ENCODE measurements around the gene TMEM94. TPM values are rescaled to one million over a fixed set of nuclear protein-coding genes. Genes with fewer than 3 reads are reported as not detected.
"Not testable (repeated sequence)": the region's sequence is repeated elsewhere in the genome, so short reads cannot be mapped to it uniquely, and the experiment has no call there.

Gene TMEM94
- total RNA-seq, 2 donors from 2014 or later = 57.1 to 83.4 TPM

DNA sequence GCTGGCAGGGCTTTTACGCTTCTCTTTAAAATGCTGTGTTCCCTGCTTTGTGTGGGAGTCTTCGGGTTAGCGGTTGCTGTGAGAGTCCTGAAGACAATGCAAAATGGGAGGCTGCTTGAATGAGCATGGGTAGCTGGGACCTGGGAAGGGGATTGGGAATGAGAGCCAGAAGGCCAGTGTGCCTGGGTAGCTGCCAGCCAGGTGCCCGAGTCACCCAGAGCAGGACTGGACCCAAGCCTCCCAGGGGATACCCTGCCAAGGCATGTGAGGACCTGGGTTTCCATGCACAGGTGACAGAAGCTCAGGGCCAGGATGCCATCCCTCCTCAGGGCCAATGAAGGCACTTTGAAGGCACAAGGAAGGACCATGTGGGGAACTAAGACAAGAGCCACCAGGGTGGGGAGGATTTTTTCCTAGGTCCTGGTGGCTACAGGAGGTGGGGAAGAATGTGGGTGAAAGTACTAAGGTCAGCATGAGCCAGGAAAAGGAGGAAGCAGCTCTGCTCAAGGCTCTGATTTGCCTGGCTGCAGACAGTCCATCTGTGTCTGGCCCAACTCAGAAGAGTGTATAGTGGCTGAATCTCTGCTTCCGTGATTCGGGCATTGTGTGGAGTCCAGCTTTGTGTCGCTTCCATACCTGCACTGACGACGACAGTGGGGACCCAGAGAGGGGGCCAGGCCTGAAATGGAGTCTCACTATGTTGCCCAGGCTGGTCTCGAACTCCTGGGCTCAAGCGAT is 20.5 kb downstream of the TMEM94 start:
- peak overlapping the region; percentile 40 for H3K4me3 ChIP-seq
- no peak for ATAC-seq (ENCODE audit: insufficient number of reproducible peaks, low FRiP score, low read depth)

GRCh38 chr17:75477490-75477862 is 21.0 kb downstream of the TMEM94 start:
- not testable (repeated sequence) for H3K27me3 ChIP-seq (replicated peaks; ENCODE audit: insufficient read depth); H3K36me3 ChIP-seq; DNase-seq (ENCODE audit: low spot score); H3K4me3 ChIP-seq; ATAC-seq (ENCODE audit: insufficient number of reproducible peaks, low FRiP score, low read depth); H3K9me3 ChIP-seq
- Histone ChIP-seq H3K4me1 (ENCODE audit: control insufficient read depth in 1 of 2, low read depth in 2 of 2) (peaks cover 20 to 32% of the 10 kb centered on the region in 2 donors), H3K27ac (peak overlapping the region; percentile 72 to 83)

More for the DNA sequence above, 20.5 kb downstream of the TMEM94 start:
- H3K36me3 ChIP-seq = peaks cover 8% of the 10 kb centered on the region
- no peaks in the 10 kb centered on the region for H3K9me3 ChIP-seq
- H3K27me3 ChIP-seq (replicated peaks; ENCODE audit: insufficient read depth) = no peaks in the 10 kb centered on the region
- H3K4me1 ChIP-seq (ENCODE audit: control insufficient read depth in 1 of 2, low read depth in 2 of 2) = peaks cover 20 to 32% of the 10 kb centered on the region in 2 donors
- no peak for DNase-seq (ENCODE audit: low spot score)
- TF ChIP-seq, protein P1, sequence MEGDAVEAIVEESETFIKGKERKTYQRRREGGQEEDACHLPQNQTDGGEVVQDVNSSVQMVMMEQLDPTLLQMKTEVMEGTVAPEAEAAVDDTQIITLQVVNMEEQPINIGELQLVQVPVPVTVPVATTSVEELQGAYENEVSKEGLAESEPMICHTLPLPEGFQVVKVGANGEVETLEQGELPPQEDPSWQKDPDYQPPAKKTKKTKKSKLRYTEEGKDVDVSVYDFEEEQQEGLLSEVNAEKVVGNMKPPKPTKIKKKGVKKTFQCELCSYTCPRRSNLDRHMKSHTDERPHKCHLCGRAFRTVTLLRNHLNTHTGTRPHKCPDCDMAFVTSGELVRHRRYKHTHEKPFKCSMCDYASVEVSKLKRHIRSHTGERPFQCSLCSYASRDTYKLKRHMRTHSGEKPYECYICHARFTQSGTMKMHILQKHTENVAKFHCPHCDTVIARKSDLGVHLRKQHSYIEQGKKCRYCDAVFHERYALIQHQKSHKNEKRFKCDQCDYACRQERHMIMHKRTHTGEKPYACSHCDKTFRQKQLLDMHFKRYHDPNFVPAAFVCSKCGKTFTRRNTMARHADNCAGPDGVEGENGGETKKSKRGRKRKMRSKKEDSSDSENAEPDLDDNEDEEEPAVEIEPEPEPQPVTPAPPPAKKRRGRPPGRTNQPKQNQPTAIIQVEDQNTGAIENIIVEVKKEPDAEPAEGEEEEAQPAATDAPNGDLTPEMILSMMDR (IDR thresholded peaks at IDR 0.05) = no peak
- peak overlapping the region; percentile 72 to 83 for H3K27ac ChIP-seq

GRCh38 chr17:75478508-75478907 is 22.1 kb downstream of the TMEM94 start:
- TF ChIP-seq, protein P1 (IDR thresholded peaks at IDR 0.05) = no peak
- Histone ChIP-seq H3K27me3 (replicated peaks; ENCODE audit: insufficient read depth) (no peaks in the 10 kb centered on the region), H3K4me1 (ENCODE audit: control insufficient read depth in 1 of 2, low read depth in 2 of 2) (peaks cover 20 to 32% of the 10 kb centered on the region in 2 donors), H3K27ac (no peak overlapping the region), H3K36me3 (peaks cover under 1% of the 10 kb centered on the region), H3K4me3 (no peak overlapping the region), H3K9me3 (no peaks in the 10 kb centered on the region)
- DNase-seq (ENCODE audit: low spot score) (no peak), ATAC-seq (ENCODE audit: insufficient number of reproducible peaks, low FRiP score, low read depth) (no peak)

DNA sequence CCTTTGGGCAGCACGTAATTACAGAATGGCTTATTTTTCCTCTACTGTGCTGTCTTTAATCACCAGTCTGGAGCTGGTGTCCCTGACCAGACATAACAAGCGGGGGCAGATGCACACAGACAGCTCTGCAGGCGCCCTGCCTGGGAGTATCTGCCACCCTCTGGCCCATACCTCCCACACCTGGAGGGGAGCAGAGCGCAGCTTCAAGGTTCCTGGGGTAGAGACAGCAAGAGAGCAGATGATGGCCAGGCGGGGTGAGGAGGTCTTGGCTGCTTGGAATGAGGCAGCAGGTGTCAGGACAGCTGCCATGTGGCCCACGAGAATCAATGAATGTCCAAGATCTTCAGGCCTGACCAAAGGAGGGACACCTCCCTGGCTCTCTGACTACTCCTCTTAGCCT is 23.8 kb downstream of the TMEM94 start:
- H3K9me3 ChIP-seq = no peaks in the 10 kb centered on the region
- H3K27me3 ChIP-seq (replicated peaks; ENCODE audit: insufficient read depth) = no peaks in the 10 kb centered on the region
- no peak overlapping the region for H3K27ac ChIP-seq
- H3K4me3 ChIP-seq = no peak overlapping the region
- TF ChIP-seq, protein P1 (IDR thresholded peaks at IDR 0.05) = no peak
- H3K36me3 ChIP-seq = no peaks in the 10 kb centered on the region
- no peak for ATAC-seq (ENCODE audit: insufficient number of reproducible peaks, low FRiP score, low read depth)
- peaks cover 20 to 24% of the 10 kb centered on the region in 2 donors for H3K4me1 ChIP-seq (ENCODE audit: control insufficient read depth in 1 of 2, low read depth in 2 of 2)
- DNase-seq (ENCODE audit: low spot score) = no peak

GRCh38 chr17:75481194-75482068 is 25.0 kb downstream of the TMEM94 start:
- Histone ChIP-seq H3K27me3 (replicated peaks; ENCODE audit: insufficient read depth) (no peaks in the 10 kb centered on the region), H3K36me3 (no peaks in the 10 kb centered on the region), H3K27ac (no peak overlapping the region), H3K4me1 (ENCODE audit: control insufficient read depth in 1 of 2, low read depth in 2 of 2) (peaks cover 10 to 13% of the 10 kb centered on the region in 2 donors), H3K4me3 (no peak overlapping the region), H3K9me3 (no peaks in the 10 kb centered on the region)
- DNase-seq (ENCODE audit: low spot score) = no peak
- TF ChIP-seq, protein P1 (IDR thresholded peaks at IDR 0.05) = no peak
- no peak for ATAC-seq (ENCODE audit: insufficient number of reproducible peaks, low FRiP score, low read depth)
